ENCODE data around the gene NAGK.
"Not testable (repeated sequence)": the region's sequence is repeated elsewhere in the genome, so short reads cannot be mapped to it uniquely, and the experiment has no call there.

Gene NAGK

GRCh38 chr2:71068218-71069035 lies at the start of gene NAGK:
Gene NAGK (plus strand): TSS chr2:71068648. CDS start chr2:71068684, 36 bp downstream.
- Histone ChIP-seq H2AFZ (ENCODE audit: low read length) (peak within 1 kb of the TSS; percentile 83), H3F3A (ENCODE audit: low read depth) (no peaks in the 10 kb centered on the region), H4K20me1 (ENCODE audit: insufficient read depth, low read length, poor library complexity, severe bottlenecking) (peaks cover 15% of the 10 kb centered on the region), H3K36me3 (ENCODE audit: insufficient read depth, low read length) (peaks cover 8% of the 10 kb centered on the region; the same call in 1 of the 2 replicates), H3K79me2 (ENCODE audit: insufficient read depth, low read length) (peaks cover 39% of the 10 kb centered on the region), H3K9me3 (ENCODE audit: insufficient read depth, low read depth, low read length) (no peaks in the 10 kb centered on the region), H3K9ac (ENCODE audit: low read depth, low read length, poor library complexity, severe bottlenecking) (peak within 1 kb of the TSS; percentile 95), H3K4me3 (ENCODE audit: low read length, poor library complexity, severe bottlenecking) (peak within 1 kb of the TSS; percentile 93), H3K9me2 (replicated peaks; ENCODE audit: low read depth, low read length) (no peaks in the 10 kb centered on the region), H3K4me1 (ENCODE audit: insufficient read depth, low read length, poor library complexity, severe bottlenecking) (peaks cover 32% of the 10 kb centered on the region), H3K27me3 (ENCODE audit: insufficient read depth, low read length, poor library complexity, severe bottlenecking) (no peaks in the 10 kb centered on the region), H3K4me2 (ENCODE audit: low read depth, low read length, poor library complexity, severe bottlenecking) (peak within 1 kb of the TSS; percentile 93)
- TF ChIP-seq EZH2phosphoT487 (IDR thresholded peaks at IDR 0.05; ENCODE audit: borderline replicate concordance) = no peak
- TF ChIP-seq CTCF (conservative IDR thresholded peaks at IDR 0.05; ENCODE audit: low read length) = 0 out of 2 replicates have a peak, but pooled peaks have one; percentile 18

GRCh38 chr2:71019989-71020388 lies 48.5 kb upstream of the NAGK start:
- not testable (repeated sequence) for H3K9me2 ChIP-seq (replicated peaks; ENCODE audit: low read depth, low read length); H3K4me2 ChIP-seq (ENCODE audit: low read depth, low read length, poor library complexity, severe bottlenecking); H3K4me1 ChIP-seq (ENCODE audit: insufficient read depth, low read length, poor library complexity, severe bottlenecking); H3K36me3 ChIP-seq (ENCODE audit: insufficient read depth, low read length); H3F3A ChIP-seq (ENCODE audit: low read depth); H2AFZ ChIP-seq (ENCODE audit: low read length); H3K9me3 ChIP-seq (ENCODE audit: insufficient read depth, low read depth, low read length); H3K27me3 ChIP-seq (ENCODE audit: insufficient read depth, low read length, poor library complexity, severe bottlenecking); H3K79me2 ChIP-seq (ENCODE audit: insufficient read depth, low read length); H3K4me3 ChIP-seq (ENCODE audit: low read length, poor library complexity, severe bottlenecking); H3K9ac ChIP-seq (ENCODE audit: low read depth, low read length, poor library complexity, severe bottlenecking); H4K20me1 ChIP-seq (ENCODE audit: insufficient read depth, low read length, poor library complexity, severe bottlenecking)

GRCh38 chr2:71021394-71021793 lies 47.1 kb upstream of the NAGK start:
- not testable (repeated sequence) for H3K9me3 ChIP-seq (ENCODE audit: insufficient read depth, low read depth, low read length); H2AFZ ChIP-seq (ENCODE audit: low read length); H3K4me3 ChIP-seq (ENCODE audit: low read length, poor library complexity, severe bottlenecking); H3K4me1 ChIP-seq (ENCODE audit: insufficient read depth, low read length, poor library complexity, severe bottlenecking); H3K9ac ChIP-seq (ENCODE audit: low read depth, low read length, poor library complexity, severe bottlenecking); H3K9me2 ChIP-seq (replicated peaks; ENCODE audit: low read depth, low read length); H3K79me2 ChIP-seq (ENCODE audit: insufficient read depth, low read length); H3K36me3 ChIP-seq (ENCODE audit: insufficient read depth, low read length); H3K4me2 ChIP-seq (ENCODE audit: low read depth, low read length, poor library complexity, severe bottlenecking); H3K27me3 ChIP-seq (ENCODE audit: insufficient read depth, low read length, poor library complexity, severe bottlenecking); H4K20me1 ChIP-seq (ENCODE audit: insufficient read depth, low read length, poor library complexity, severe bottlenecking); H3F3A ChIP-seq (ENCODE audit: low read depth)

- not testable (repeated sequence) for H3K9me2 ChIP-seq (replicated peaks; ENCODE audit: low read depth, low read length); H3K27me3 ChIP-seq (ENCODE audit: insufficient read depth, low read length, poor library complexity, severe bottlenecking); H3F3A ChIP-seq (ENCODE audit: low read depth); H3K4me2 ChIP-seq (ENCODE audit: low read depth, low read length, poor library complexity, severe bottlenecking); H3K4me1 ChIP-seq (ENCODE audit: insufficient read depth, low read length, poor library complexity, severe bottlenecking); H3K9me3 ChIP-seq (ENCODE audit: insufficient read depth, low read depth, low read length); H3K79me2 ChIP-seq (ENCODE audit: insufficient read depth, low read length); H3K9ac ChIP-seq (ENCODE audit: low read depth, low read length, poor library complexity, severe bottlenecking); H3K36me3 ChIP-seq (ENCODE audit: insufficient read depth, low read length); H2AFZ ChIP-seq (ENCODE audit: low read length); H3K4me3 ChIP-seq (ENCODE audit: low read length, poor library complexity, severe bottlenecking); H4K20me1 ChIP-seq (ENCODE audit: insufficient read depth, low read length, poor library complexity, severe bottlenecking)
Observed at GRCh38 chr2:71023553-71024243, 44.8 kb upstream of the NAGK start.

- not testable (repeated sequence) for H3K4me2 ChIP-seq (ENCODE audit: low read depth, low read length, poor library complexity, severe bottlenecking); H3K79me2 ChIP-seq (ENCODE audit: insufficient read depth, low read length); H3K9ac ChIP-seq (ENCODE audit: low read depth, low read length, poor library complexity, severe bottlenecking); H3K9me2 ChIP-seq (replicated peaks; ENCODE audit: low read depth, low read length); H3K4me1 ChIP-seq (ENCODE audit: insufficient read depth, low read length, poor library complexity, severe bottlenecking); H3K9me3 ChIP-seq (ENCODE audit: insufficient read depth, low read depth, low read length); H3F3A ChIP-seq (ENCODE audit: low read depth); H3K27me3 ChIP-seq (ENCODE audit: insufficient read depth, low read length, poor library complexity, severe bottlenecking); H2AFZ ChIP-seq (ENCODE audit: low read length); H4K20me1 ChIP-seq (ENCODE audit: insufficient read depth, low read length, poor library complexity, severe bottlenecking); H3K36me3 ChIP-seq (ENCODE audit: insufficient read depth, low read length); H3K4me3 ChIP-seq (ENCODE audit: low read length, poor library complexity, severe bottlenecking)
Observed at GRCh38 chr2:71036296-71036695, 32.2 kb upstream of the NAGK start.
